WTC11 (cell line): Measurements from ENCODE around the gene PLEKHA5. TPM values are rescaled to one million over a fixed set of nuclear protein-coding genes. Genes with fewer than 3 reads are reported as not detected.

Source experiments
- ATAC-seq: fragments of 200-7000 bp; cut with Tn5 transposase; 2 replicates; pipeline ENCODE4 v1.10.0; 2021; ENCODE audit warnings: mild to moderate bottlenecking, moderate library complexity
- CTCF ChIA-PET: fragments of 300-600 bp; sonication (Branson Sonifier 250); formaldehyde crosslinking; loops from one replicate; lab custom pipeline; 2021; ENCODE audit warnings: antibody characterized with exemption; lab: Charles Lee
- POLR2A ChIA-PET: fragments of 350-600 bp; sonication (Branson Sonifier 250); formaldehyde crosslinking; loops from one replicate; lab custom pipeline; 2021; ENCODE audit warnings: antibody characterized with exemption; lab: Charles Lee
- DNase-seq: peaks from one replicate; pipeline ENCODE4 v3.0.0; 2021; ENCODE audit warnings: low spot score
- H3K27ac Mint-ChIP-seq: 2 replicates; pipeline ENCODE4 v1.8.0; 2021; ENCODE audit warnings: mixed read lengths
- H3K27me3 Mint-ChIP-seq: 2 replicates; pipeline ENCODE4 v1.8.0; 2021; ENCODE audit warnings: low read depth, mild to moderate bottlenecking, moderate library complexity, mixed read lengths
- H3K36me3 Mint-ChIP-seq: 2 replicates; pipeline ENCODE4 v1.8.0; 2021; ENCODE audit warnings: mixed read lengths
- H3K4me1 Mint-ChIP-seq: 2 replicates; pipeline ENCODE4 v1.8.0; 2022; ENCODE audit warnings: mixed read lengths
- H3K4me3 Mint-ChIP-seq: 2 replicates; pipeline ENCODE4 v1.8.0; 2021; ENCODE audit warnings: mild to moderate bottlenecking, moderate library complexity, mixed read lengths
- H3K9me3 Mint-ChIP-seq: 2 replicates; pipeline ENCODE4 v1.8.0; 2021; ENCODE audit warnings: mixed read lengths
- CTCF ChIP-seq: fragments of 200-600 bp; IDR thresholded peaks from 2 replicates; pipeline ENCODE4 v1.8.0; 2022; ENCODE audit warnings: antibody characterized with exemption
- ETV6 ChIP-seq: sonication (generic); formaldehyde crosslinking; IDR thresholded peaks from 2 replicates; pipeline ENCODE4 v1.8.1; 2022; ENCODE audit warnings: mild to moderate bottlenecking, missing genetic modification reagents
- JUN ChIP-seq: sonication (generic); formaldehyde crosslinking; IDR thresholded peaks from 2 replicates; pipeline ENCODE4 v1.8.0; 2023; ENCODE audit warnings: mild to moderate bottlenecking, missing genetic modification reagents
- NFATC4 ChIP-seq: fragments of 250-450 bp; sonication (Bioruptor Pico); IDR thresholded peaks from 2 replicates; pipeline ENCODE4 v1.9.0; 2021; ENCODE audit warnings: mild to moderate bottlenecking
- NFE2L1 ChIP-seq: sonication (generic); formaldehyde crosslinking; IDR thresholded peaks from 2 replicates; pipeline ENCODE4 v1.8.1; 2023; ENCODE audit warnings: missing genetic modification reagents
- RELA ChIP-seq: sonication (generic); formaldehyde crosslinking; IDR thresholded peaks from 2 replicates; pipeline ENCODE4 v1.8.1; 2022; ENCODE audit warnings: missing genetic modification reagents, mild to moderate bottlenecking, borderline replicate concordance
- SP1 ChIP-seq: sonication (generic); formaldehyde crosslinking; conservative IDR thresholded peaks from 2 replicates; pipeline ENCODE4 v1.8.1; 2022; ENCODE audit warnings: missing genetic modification reagents
- ZBTB21 ChIP-seq: sonication (generic); formaldehyde crosslinking; IDR thresholded peaks from 2 replicates; pipeline ENCODE4 v1.8.1; 2023; ENCODE audit warnings: mild to moderate bottlenecking, missing genetic modification reagents, borderline replicate concordance
- ZNF396 ChIP-seq: fragments of 250-450 bp; sonication (Bioruptor Pico); IDR thresholded peaks from 2 replicates; pipeline ENCODE4 v1.8.0; 2021; ENCODE audit warnings: mild to moderate bottlenecking, moderate library complexity, borderline replicate concordance
- ZNF671 ChIP-seq: fragments of 250-450 bp; sonication (Bioruptor Pico); IDR thresholded peaks from 2 replicates; pipeline ENCODE4 v1.8.0; 2021; ENCODE audit warnings: mild to moderate bottlenecking
- ZSCAN18 ChIP-seq: fragments of 250-450 bp; sonication (Bioruptor Pico); IDR thresholded peaks from 2 replicates; pipeline ENCODE4 v2.1.2; 2022; ENCODE audit warnings: mild to moderate bottlenecking, moderate library complexity
- total RNA-seq: library from RNA; stranded (reverse); gene quantifications from 3 replicates; pipeline ENCODE4 v1.2.3, GENCODE V29; 2021
- TF ChIP-seq, protein P1 (sequence below): sonication (generic); formaldehyde crosslinking; IDR thresholded peaks from 2 replicates; pipeline ENCODE4 v1.8.0; 2023; ENCODE audit warnings: missing genetic modification reagents, mild to moderate bottlenecking, borderline replicate concordance
- TF ChIP-seq, protein P2 (sequence below): sonication (generic); formaldehyde crosslinking; conservative IDR thresholded peaks from 2 replicates; pipeline ENCODE4 v1.8.1; 2023; ENCODE audit warnings: mild to moderate bottlenecking, low read depth, missing genetic modification reagents, moderate library complexity
- TF ChIP-seq, protein P3 (sequence below): sonication (generic); formaldehyde crosslinking; IDR thresholded peaks from 2 replicates; pipeline ENCODE4 v1.8.0; 2023; ENCODE audit warnings: mild to moderate bottlenecking, missing genetic modification reagents
- TF ChIP-seq, protein P4 (sequence below): sonication (generic); formaldehyde crosslinking; IDR thresholded peaks from 2 replicates; pipeline ENCODE4 v1.8.0; 2022; ENCODE audit warnings: mild to moderate bottlenecking, missing genetic modification reagents

PLEKHA5 gene
- total RNA-seq, 1 experiment from 2014 or later = 61.1 TPM

GRCh38 chr12:19121449-19122018, 8.0 kb upstream of the PLEKHA5 start (continued):
- TF ChIP-seq, protein P1, sequence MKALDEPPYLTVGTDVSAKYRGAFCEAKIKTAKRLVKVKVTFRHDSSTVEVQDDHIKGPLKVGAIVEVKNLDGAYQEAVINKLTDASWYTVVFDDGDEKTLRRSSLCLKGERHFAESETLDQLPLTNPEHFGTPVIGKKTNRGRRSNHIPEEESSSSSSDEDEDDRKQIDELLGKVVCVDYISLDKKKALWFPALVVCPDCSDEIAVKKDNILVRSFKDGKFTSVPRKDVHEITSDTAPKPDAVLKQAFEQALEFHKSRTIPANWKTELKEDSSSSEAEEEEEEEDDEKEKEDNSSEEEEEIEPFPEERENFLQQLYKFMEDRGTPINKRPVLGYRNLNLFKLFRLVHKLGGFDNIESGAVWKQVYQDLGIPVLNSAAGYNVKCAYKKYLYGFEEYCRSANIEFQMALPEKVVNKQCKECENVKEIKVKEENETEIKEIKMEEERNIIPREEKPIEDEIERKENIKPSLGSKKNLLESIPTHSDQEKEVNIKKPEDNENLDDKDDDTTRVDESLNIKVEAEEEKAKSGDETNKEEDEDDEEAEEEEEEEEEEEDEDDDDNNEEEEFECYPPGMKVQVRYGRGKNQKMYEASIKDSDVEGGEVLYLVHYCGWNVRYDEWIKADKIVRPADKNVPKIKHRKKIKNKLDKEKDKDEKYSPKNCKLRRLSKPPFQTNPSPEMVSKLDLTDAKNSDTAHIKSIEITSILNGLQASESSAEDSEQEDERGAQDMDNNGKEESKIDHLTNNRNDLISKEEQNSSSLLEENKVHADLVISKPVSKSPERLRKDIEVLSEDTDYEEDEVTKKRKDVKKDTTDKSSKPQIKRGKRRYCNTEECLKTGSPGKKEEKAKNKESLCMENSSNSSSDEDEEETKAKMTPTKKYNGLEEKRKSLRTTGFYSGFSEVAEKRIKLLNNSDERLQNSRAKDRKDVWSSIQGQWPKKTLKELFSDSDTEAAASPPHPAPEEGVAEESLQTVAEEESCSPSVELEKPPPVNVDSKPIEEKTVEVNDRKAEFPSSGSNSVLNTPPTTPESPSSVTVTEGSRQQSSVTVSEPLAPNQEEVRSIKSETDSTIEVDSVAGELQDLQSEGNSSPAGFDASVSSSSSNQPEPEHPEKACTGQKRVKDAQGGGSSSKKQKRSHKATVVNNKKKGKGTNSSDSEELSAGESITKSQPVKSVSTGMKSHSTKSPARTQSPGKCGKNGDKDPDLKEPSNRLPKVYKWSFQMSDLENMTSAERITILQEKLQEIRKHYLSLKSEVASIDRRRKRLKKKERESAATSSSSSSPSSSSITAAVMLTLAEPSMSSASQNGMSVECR = no peak
- no peak for TF ChIP-seq ZNF671
- no peak for TF ChIP-seq NFATC4 (CRISPR knock-in tag)
- no peak for TF ChIP-seq ETV6 (CRISPR knock-in tag)

DNA sequence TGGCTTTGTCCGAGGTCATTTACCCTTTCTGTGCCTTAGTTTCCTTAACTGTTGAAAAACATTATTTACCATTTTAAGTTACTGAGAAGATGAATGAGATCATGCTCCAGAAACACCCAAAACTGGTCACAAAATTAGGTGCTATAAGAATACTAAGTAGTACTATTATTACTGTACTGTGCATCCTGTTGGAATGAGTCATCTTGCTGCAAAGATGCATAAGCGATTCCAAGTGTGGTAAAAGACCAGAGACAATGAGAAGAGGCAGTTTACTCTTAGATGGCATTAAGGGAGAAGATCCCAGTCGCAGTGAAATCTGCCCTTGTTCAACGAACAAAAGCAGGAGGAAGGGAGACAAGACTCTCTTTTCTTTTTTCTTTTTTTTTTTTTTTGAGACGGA, 4.2 kb upstream of the PLEKHA5 start:
- Mint-ChIP-seq H3K36me3 (peaks cover 23% of the 10 kb centered on the region), H3K4me3 (no peak overlapping the region), H3K27me3 (peaks cover 5% of the 10 kb centered on the region), H3K27ac (no peak overlapping the region; the same call in 1 of the 2 replicates), H3K9me3 (peaks cover 27% of the 10 kb centered on the region)
- CTCF ChIA-PET = interaction anchor here (0.6 kb wide), 2 partner anchors 16 to 29 kb away, joined by 4 to 5 read pairs; no protein-coding TSS in a partner anchor
- no peak for DNase-seq
- TF ChIP-seq ZBTB21 (CRISPR knock-in tag) (no peak), NFE2L1 (CRISPR knock-in tag) (no peak), ZNF396 (CRISPR knock-in tag) (no peak), JUN (CRISPR knock-in tag) (no peak), RELA (CRISPR knock-in tag) (no peak), CTCF (no peak)
- TF ChIP-seq, protein P2, sequence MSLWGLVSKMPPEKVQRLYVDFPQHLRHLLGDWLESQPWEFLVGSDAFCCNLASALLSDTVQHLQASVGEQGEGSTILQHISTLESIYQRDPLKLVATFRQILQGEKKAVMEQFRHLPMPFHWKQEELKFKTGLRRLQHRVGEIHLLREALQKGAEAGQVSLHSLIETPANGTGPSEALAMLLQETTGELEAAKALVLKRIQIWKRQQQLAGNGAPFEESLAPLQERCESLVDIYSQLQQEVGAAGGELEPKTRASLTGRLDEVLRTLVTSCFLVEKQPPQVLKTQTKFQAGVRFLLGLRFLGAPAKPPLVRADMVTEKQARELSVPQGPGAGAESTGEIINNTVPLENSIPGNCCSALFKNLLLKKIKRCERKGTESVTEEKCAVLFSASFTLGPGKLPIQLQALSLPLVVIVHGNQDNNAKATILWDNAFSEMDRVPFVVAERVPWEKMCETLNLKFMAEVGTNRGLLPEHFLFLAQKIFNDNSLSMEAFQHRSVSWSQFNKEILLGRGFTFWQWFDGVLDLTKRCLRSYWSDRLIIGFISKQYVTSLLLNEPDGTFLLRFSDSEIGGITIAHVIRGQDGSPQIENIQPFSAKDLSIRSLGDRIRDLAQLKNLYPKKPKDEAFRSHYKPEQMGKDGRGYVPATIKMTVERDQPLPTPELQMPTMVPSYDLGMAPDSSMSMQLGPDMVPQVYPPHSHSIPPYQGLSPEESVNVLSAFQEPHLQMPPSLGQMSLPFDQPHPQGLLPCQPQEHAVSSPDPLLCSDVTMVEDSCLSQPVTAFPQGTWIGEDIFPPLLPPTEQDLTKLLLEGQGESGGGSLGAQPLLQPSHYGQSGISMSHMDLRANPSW (CRISPR knock-in tag) = no peak
- TF ChIP-seq, all 79 proteins: peak for 0
- POLR2A ChIA-PET = interaction anchor here (0.7 kb wide), 1 partner anchor 9 kb away, joined by 3 read pairs; no protein-coding TSS in a partner anchor
- peaks cover 13% of the 10 kb centered on the region for H3K4me1 Mint-ChIP-seq
- no peak for ATAC-seq

DNA sequence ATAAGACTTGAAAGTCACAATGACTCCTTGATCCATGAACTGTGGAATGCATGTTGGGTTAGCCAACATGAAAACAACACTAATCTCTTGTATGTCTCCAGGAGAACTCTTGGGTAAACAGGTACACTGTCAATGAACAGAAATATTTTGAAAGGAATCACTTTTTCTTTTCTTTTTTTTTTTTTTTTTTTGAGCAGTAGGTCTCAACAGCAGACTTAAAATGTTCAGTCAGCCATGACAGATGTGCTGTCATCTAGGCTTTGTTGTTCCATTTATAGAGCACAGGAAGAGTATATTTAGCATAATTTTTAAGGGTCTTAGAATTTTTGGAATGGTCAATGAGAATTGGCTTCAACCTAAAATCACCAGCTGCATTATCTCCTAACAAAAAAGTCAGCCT, 2.3 kb upstream of the PLEKHA5 start:
- Mint-ChIP-seq H3K27ac (no peak overlapping the region), H3K36me3 (peaks cover 25% of the 10 kb centered on the region), H3K4me3 (no peak overlapping the region), H3K9me3 (peaks cover 27% of the 10 kb centered on the region), H3K4me1 (peaks cover 26% of the 10 kb centered on the region), H3K27me3 (peaks cover 5% of the 10 kb centered on the region)
- DNase-seq = no peak
- TF ChIP-seq ZNF671 (no peak), SP1 (no peak), ZSCAN18 (CRISPR knock-in tag) (no peak)
- TF ChIP-seq, protein P3, sequence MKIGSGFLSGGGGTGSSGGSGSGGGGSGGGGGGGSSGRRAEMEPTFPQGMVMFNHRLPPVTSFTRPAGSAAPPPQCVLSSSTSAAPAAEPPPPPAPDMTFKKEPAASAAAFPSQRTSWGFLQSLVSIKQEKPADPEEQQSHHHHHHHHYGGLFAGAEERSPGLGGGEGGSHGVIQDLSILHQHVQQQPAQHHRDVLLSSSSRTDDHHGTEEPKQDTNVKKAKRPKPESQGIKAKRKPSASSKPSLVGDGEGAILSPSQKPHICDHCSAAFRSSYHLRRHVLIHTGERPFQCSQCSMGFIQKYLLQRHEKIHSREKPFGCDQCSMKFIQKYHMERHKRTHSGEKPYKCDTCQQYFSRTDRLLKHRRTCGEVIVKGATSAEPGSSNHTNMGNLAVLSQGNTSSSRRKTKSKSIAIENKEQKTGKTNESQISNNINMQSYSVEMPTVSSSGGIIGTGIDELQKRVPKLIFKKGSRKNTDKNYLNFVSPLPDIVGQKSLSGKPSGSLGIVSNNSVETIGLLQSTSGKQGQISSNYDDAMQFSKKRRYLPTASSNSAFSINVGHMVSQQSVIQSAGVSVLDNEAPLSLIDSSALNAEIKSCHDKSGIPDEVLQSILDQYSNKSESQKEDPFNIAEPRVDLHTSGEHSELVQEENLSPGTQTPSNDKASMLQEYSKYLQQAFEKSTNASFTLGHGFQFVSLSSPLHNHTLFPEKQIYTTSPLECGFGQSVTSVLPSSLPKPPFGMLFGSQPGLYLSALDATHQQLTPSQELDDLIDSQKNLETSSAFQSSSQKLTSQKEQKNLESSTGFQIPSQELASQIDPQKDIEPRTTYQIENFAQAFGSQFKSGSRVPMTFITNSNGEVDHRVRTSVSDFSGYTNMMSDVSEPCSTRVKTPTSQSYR (CRISPR knock-in tag) = no peak
- TF ChIP-seq, protein P4, sequence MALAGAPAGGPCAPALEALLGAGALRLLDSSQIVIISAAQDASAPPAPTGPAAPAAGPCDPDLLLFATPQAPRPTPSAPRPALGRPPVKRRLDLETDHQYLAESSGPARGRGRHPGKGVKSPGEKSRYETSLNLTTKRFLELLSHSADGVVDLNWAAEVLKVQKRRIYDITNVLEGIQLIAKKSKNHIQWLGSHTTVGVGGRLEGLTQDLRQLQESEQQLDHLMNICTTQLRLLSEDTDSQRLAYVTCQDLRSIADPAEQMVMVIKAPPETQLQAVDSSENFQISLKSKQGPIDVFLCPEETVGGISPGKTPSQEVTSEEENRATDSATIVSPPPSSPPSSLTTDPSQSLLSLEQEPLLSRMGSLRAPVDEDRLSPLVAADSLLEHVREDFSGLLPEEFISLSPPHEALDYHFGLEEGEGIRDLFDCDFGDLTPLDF (CRISPR knock-in tag) = no peak
- ATAC-seq = no peak
- ChIA-PET POLR2A (no interaction called here), CTCF (no interaction called here)
